DOHH2 (cell line): Measurements from ENCODE around the gene CSAG2.
"Not testable (repeated sequence)": the region's sequence is repeated elsewhere in the genome, so short reads cannot be mapped to it uniquely, and the experiment has no call there.

ENCODE experiments used
- H3F3A ChIP-seq: fragments of 200-600 bp; sonication (generic), shearing (Covaris generic); 2 replicates; pipeline ENCODE4 v1.6.0; 2016; ENCODE audit warnings: antibody characterized with exemption, mild to moderate bottlenecking; ENCODE audit not compliant: control insufficient read depth, insufficient read depth
- H3K27ac ChIP-seq: fragments of 200-600 bp; sonication (generic); 2 replicates; pipeline ENCODE4 v1.5.1; 2014; ENCODE audit warnings: low read depth, mild to moderate bottlenecking, low read length, moderate library complexity
- H3K27me3 ChIP-seq: fragments of 200-600 bp; sonication (generic); 2 replicates; pipeline ENCODE4 v1.6.1; 2014; ENCODE audit warnings: mild to moderate bottlenecking, low read length, mixed read lengths; ENCODE audit not compliant: control insufficient read depth
- H3K36me3 ChIP-seq: fragments of 200-600 bp; sonication (generic); 2 replicates; pipeline ENCODE4 v1.6.1; 2014; ENCODE audit warnings: mild to moderate bottlenecking, low read length, moderate library complexity, mixed read lengths; ENCODE audit not compliant: control insufficient read depth
- H3K4me1 ChIP-seq: fragments of 200-600 bp; sonication (generic); 2 replicates; pipeline ENCODE4 v1.6.1; 2014; ENCODE audit warnings: mild to moderate bottlenecking, low read length, mixed read lengths; ENCODE audit not compliant: control insufficient read depth
- H3K4me2 ChIP-seq: fragments of 200-600 bp; sonication (generic); 2 replicates; pipeline ENCODE4 v1.6.0; 2014; ENCODE audit warnings: mild to moderate bottlenecking, low read length, moderate library complexity
- H3K4me3 ChIP-seq: fragments of 200-600 bp; sonication (generic); 2 replicates; pipeline ENCODE4 v1.5.1; 2014; ENCODE audit warnings: mild to moderate bottlenecking, low read length, mixed read lengths
- H3K79me2 ChIP-seq: fragments of 200-600 bp; sonication (generic); 2 replicates; pipeline ENCODE4 v1.6.1; 2014; ENCODE audit warnings: mild to moderate bottlenecking, low read length, mixed read lengths; ENCODE audit not compliant: control insufficient read depth
- H3K9me2 ChIP-seq: fragments of 200-600 bp; sonication (generic); replicated peaks from 2 replicates; pipeline ENCODE4 v1.6.1; 2014; ENCODE audit warnings: mild to moderate bottlenecking, low read length, mixed read lengths; ENCODE audit not compliant: control insufficient read depth
- H3K9me3 ChIP-seq: fragments of 200-600 bp; sonication (generic); 2 replicates; pipeline ENCODE4 v1.6.1; 2014; ENCODE audit warnings: antibody characterized with exemption, low read length, mixed read lengths; ENCODE audit not compliant: control insufficient read depth, insufficient read depth
- H4K20me1 ChIP-seq: fragments of 200-600 bp; sonication (generic); 2 replicates; pipeline ENCODE4 v1.6.0; 2014; ENCODE audit warnings: low read depth, mild to moderate bottlenecking, antibody characterized with exemption, low read length, moderate library complexity; ENCODE audit not compliant: control insufficient read depth, insufficient read depth
- EZH2phosphoT487 ChIP-seq: fragments of 200-600 bp; sonication (generic); IDR thresholded peaks from 2 replicates; pipeline ENCODE4 v1.6.1; 2017; ENCODE audit warnings: borderline replicate concordance, mild to moderate bottlenecking, antibody characterized with exemption, low read length, moderate library complexity, mixed read lengths
- TF ChIP-seq, protein P1 (sequence below): fragments of 200-600 bp; sonication (generic); IDR thresholded peaks from one replicate; pipeline ENCODE4 v1.5.1; 2014; ENCODE audit warnings: antibody characterized with exemption, mild to moderate bottlenecking, low read depth, low read length; ENCODE audit not compliant: poor library complexity, severe bottlenecking

The CSAG2 gene

DNA sequence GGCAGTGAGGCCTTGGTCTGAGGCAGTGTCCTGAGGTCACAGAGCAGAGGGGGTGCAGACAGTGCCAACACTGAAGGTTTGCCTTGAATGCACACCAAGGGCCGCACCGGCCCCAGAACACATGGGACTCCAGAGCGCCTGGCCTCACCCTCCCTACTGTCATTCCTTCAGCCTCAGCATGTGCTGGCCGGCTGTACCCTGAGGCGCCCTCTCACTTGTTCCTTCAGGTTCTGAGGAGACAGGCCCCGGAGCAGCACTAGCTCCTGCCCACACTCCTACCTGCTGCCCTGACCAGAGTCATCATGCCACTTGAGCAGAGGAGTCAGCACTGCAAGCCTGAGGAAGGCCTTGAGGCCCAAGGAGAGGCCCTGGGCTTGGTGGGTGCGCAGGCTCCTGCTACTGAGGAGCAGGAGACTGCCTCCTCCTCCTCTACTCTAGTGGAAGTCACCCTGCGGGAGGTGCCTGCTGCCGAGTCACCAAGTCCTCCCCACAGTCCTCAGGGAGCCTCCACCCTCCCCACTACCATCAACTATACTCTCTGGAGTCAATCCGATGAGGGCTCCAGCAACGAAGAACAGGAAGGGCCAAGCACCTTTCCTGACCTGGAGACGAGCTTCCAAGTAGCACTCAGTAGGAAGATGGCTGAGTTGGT, 26.9 kb upstream of the CSAG2 start:
- Histone ChIP-seq H3K4me3 (no peak overlapping the region), H3K4me2 (no peak overlapping the region), H3K27me3 (no peaks in the 10 kb centered on the region), H3K36me3 (no peaks in the 10 kb centered on the region), H3K4me1 (no peaks in the 10 kb centered on the region), H3F3A (no peaks in the 10 kb centered on the region), H3K79me2 (no peaks in the 10 kb centered on the region), H3K9me2 (no peaks in the 10 kb centered on the region), H3K27ac (no peak overlapping the region), H4K20me1 (no peaks in the 10 kb centered on the region), H3K9me3 (no peaks in the 10 kb centered on the region)
- TF ChIP-seq EZH2phosphoT487 = no peak
- TF ChIP-seq, protein P1, sequence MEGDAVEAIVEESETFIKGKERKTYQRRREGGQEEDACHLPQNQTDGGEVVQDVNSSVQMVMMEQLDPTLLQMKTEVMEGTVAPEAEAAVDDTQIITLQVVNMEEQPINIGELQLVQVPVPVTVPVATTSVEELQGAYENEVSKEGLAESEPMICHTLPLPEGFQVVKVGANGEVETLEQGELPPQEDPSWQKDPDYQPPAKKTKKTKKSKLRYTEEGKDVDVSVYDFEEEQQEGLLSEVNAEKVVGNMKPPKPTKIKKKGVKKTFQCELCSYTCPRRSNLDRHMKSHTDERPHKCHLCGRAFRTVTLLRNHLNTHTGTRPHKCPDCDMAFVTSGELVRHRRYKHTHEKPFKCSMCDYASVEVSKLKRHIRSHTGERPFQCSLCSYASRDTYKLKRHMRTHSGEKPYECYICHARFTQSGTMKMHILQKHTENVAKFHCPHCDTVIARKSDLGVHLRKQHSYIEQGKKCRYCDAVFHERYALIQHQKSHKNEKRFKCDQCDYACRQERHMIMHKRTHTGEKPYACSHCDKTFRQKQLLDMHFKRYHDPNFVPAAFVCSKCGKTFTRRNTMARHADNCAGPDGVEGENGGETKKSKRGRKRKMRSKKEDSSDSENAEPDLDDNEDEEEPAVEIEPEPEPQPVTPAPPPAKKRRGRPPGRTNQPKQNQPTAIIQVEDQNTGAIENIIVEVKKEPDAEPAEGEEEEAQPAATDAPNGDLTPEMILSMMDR = no peak

- H4K20me1 ChIP-seq = no peaks in the 10 kb centered on the region
- H3K27ac ChIP-seq = no peak overlapping the region
- H3K9me3 ChIP-seq = no peaks in the 10 kb centered on the region
- H3K4me2 ChIP-seq = no peak overlapping the region
- TF ChIP-seq EZH2phosphoT487 = no peak
- H3K4me3 ChIP-seq = no peak overlapping the region
- no peaks in the 10 kb centered on the region for H3K4me1 ChIP-seq
- no peaks in the 10 kb centered on the region for H3K79me2 ChIP-seq
- no peaks in the 10 kb centered on the region for H3K36me3 ChIP-seq
- H3K9me2 ChIP-seq = no peaks in the 10 kb centered on the region
- H3F3A ChIP-seq = no peaks in the 10 kb centered on the region
- H3K27me3 ChIP-seq = no peaks in the 10 kb centered on the region
These were observed 26.0 kb upstream of the CSAG2 start for GRCh38 chrX:152735101-152735500.

GRCh38 chrX:152734143-152734858, 25.2 kb upstream of the CSAG2 start:
- H3K4me2 ChIP-seq, H3K79me2 ChIP-seq, H3K27ac ChIP-seq: not testable (repeated sequence)

GRCh38 chrX:152733261-152733975, 24.3 kb upstream of the CSAG2 start, which contains the start of the genes CSAG1 and MAGEA12:
Gene CSAG1, minus strand, starts transcription at chrX:152733721. Its CDS starts 1,261 bp downstream, at chrX:152732460.
Gene MAGEA12, plus strand, starts transcription at chrX:152733757. Its CDS starts 2,405 bp downstream, at chrX:152736162.
- Histone ChIP-seq H3K4me3 (no peak within 1 kb of the TSS), H3K27ac (no peak within 1 kb of the TSS), H3K79me2 (no peaks in the 10 kb centered on the region), H3K4me1 (no peaks in the 10 kb centered on the region), H3K9me2 (no peaks in the 10 kb centered on the region), H3K36me3 (no peaks in the 10 kb centered on the region), H3K9me3 (no peaks in the 10 kb centered on the region), H3F3A (no peaks in the 10 kb centered on the region), H4K20me1 (no peaks in the 10 kb centered on the region), H3K4me2 (no peak within 1 kb of the TSS), H3K27me3 (no peaks in the 10 kb centered on the region)
- TF ChIP-seq, protein P1 = no peak
- TF ChIP-seq EZH2phosphoT487 = no peak

More at GRCh38 chrX:152734143-152734858, 25.2 kb upstream of the CSAG2 start:
- not testable (repeated sequence) for H3K27me3 ChIP-seq, H3K4me3 ChIP-seq, H3K36me3 ChIP-seq, H3K9me3 ChIP-seq, H3K9me2 ChIP-seq, H3F3A ChIP-seq, H4K20me1 ChIP-seq, H3K4me1 ChIP-seq
